Natural killer cell (primary cell): ENCODE results near the gene FGF3. TPM values are rescaled to one million over a fixed set of nuclear protein-coding genes. Genes with fewer than 3 reads are reported as not detected.
A peak's percentile ranks its signal among the peaks of the same experiment; 100 is the strongest.

Source experiments
- ATAC-seq, 3 donors: fragments of 150-1000 bp in 2 of 3; fragments of 200-7000 bp in 1 of 3; cut with Tn5 transposase; 1 replicate in 1 of 3; 2 replicates in 2 of 3; pipeline ENCODE4 v1.10.0; 2021; ENCODE audit warnings: mild to moderate bottlenecking in 2 of 3, moderate library complexity in 2 of 3
- DNase-seq, 2 donors: peaks; one replicate each; pipeline versions ENCODE4 v3.0.0 to v3.0.0-alpha.2; 2013 to 2021; ENCODE audit warnings: mixed read lengths in 1 of 2
- H3K27ac ChIP-seq: one replicate; pipeline ENCODE4 v1.5.1; 2013; ENCODE audit warnings: mild to moderate bottlenecking, low read length
- H3K27me3 ChIP-seq: one replicate; pipeline ENCODE4 v1.6.1; 2013; ENCODE audit warnings: low read length; ENCODE audit not compliant: control insufficient read depth, insufficient read depth
- H3K36me3 ChIP-seq: one replicate; pipeline ENCODE4 v1.6.1; 2013; ENCODE audit warnings: low read length; ENCODE audit not compliant: control insufficient read depth, insufficient read depth
- H3K4me1 ChIP-seq: one replicate; pipeline ENCODE4 v1.6.1; 2013; ENCODE audit warnings: low read length; ENCODE audit not compliant: control insufficient read depth, insufficient read depth
- H3K4me3 ChIP-seq: one replicate; pipeline ENCODE4 v1.5.1; 2013; ENCODE audit warnings: low read length
- H3K9me3 ChIP-seq: one replicate; pipeline ENCODE4 v1.6.1; 2013; ENCODE audit warnings: low read length; ENCODE audit not compliant: control insufficient read depth, insufficient read depth
- H3K27ac Mint-ChIP-seq, 2 donors: one replicate each; pipeline ENCODE4 v1.8.0; 2022; ENCODE audit warnings: mild to moderate bottlenecking in 2 of 2, mixed read lengths in 2 of 2, moderate library complexity in 1 of 2
- H3K27me3 Mint-ChIP-seq, 2 donors: one replicate each; pipeline ENCODE4 v1.8.0; 2022; ENCODE audit warnings: low read depth in 2 of 2, mixed read lengths in 2 of 2
- H3K36me3 Mint-ChIP-seq: one replicate; pipeline ENCODE4 v1.8.0; 2022; ENCODE audit warnings: mixed read lengths
- H3K4me1 Mint-ChIP-seq, 2 donors: one replicate each; pipeline ENCODE4 v1.8.0; 2022; ENCODE audit warnings: mixed read lengths in 2 of 2
- H3K4me3 Mint-ChIP-seq: one replicate; pipeline ENCODE4 v1.8.0; 2022; ENCODE audit warnings: mild to moderate bottlenecking, moderate library complexity, mixed read lengths
- H3K9me3 Mint-ChIP-seq, 2 donors: one replicate each; pipeline ENCODE4 v1.8.0; 2022; ENCODE audit warnings: mixed read lengths in 2 of 2
- WGBS: methylation state at CpG from one replicate; pipeline ENCODE4 v1.1.7; 2013; ENCODE audit warnings: missing lambda C conversion rate; ENCODE audit not compliant: insufficient coverage; 5-methylcytosine and 5-hydroxymethylcytosine counted together
- intact Hi-C: fragments of 100-400 bp; cut with micrococcal nuclease; formaldehyde crosslinking; loops from one replicate; pipeline ENCODE4 v1.14.2; 2022
- total RNA-seq, 4 donors: library from RNA; stranded (reverse); fragments of 120-200 nt in 1 of 4; gene quantifications; one replicate each; pipeline versions ENCODE4 v1.2.3 to v1.2.4, GENCODE V29; 2013 to 2022
- TF ChIP-seq, protein P1 (sequence below): fragments of 200-600 bp; IDR thresholded peaks from one replicate; pipeline ENCODE4 v1.8.0; 2022; ENCODE audit warnings: antibody characterized with exemption

FGF3 gene
- total RNA-seq, 3 donors from 2014 or later (not counting 1 experiment from before 2014, with no cell fraction given) = not detected

DNA sequence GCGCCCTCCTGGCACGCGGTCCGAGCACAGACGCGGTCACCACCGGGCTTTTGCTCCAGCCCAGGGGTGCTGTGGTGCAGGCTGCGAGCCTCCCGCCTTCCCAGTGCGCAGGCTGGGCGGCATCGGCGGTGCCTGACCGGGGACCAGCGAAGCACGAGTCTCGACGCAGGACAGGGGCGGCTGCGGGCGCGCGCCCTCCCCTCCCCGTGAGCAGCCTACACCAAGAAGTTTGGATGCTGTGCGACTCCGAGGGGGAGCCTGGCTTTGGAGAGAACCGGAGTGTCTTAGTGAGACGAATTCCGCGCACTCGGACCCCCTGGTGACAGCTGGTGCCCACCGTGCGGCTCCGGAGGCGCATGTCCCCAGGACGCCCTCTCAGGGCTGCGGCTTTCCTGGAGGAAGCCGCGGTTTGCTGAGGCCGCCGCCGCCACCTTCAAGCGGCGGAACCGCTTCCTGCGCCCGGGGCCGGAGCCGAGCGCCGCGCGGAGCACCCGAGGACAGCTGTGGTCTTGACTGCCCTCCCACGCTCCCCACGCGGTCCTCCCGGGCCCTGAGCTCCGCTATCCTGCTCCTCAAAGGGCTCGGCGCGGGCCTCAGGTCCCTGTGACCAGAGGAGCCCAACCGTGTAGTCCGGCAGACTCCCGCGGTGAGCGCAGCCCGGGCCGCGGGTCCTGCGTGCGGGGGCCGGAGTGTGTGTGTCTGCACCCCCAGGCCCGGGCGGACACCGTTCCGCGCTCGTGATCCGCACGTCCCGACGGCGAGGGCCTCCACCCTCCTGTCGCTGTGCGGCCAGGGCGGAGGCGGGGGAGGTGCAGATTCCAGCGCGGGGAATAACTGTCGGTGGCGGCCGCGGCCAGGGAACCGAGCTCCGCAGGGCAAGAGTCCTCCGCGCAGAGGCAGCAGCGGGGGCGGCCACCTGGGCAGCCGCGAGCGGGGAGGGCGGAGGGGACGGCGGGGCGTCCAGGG, 1.7 kb downstream of the FGF3 start:
- DNase-seq = no peak
- H3K27ac ChIP-seq = no peak overlapping the region
- H3K9me3 ChIP-seq = no peaks in the 10 kb centered on the region
- H3K27ac Mint-ChIP-seq = no peak overlapping the region
- WGBS = under 1% methylated on average over 107 of the region's 107 CpGs
- no peaks in the 10 kb centered on the region for H3K36me3 Mint-ChIP-seq
- peaks cover 2% of the 10 kb centered on the region for H3K4me1 ChIP-seq
- peaks cover 0 to 6% of the 10 kb centered on the region in 2 donors for H3K4me1 Mint-ChIP-seq
- peaks cover 8% of the 10 kb centered on the region for H3K27me3 ChIP-seq
- peaks cover 28 to 32% of the 10 kb centered on the region in 2 donors for H3K27me3 Mint-ChIP-seq
- no peak overlapping the region for H3K4me3 Mint-ChIP-seq
- TF ChIP-seq, protein P1, sequence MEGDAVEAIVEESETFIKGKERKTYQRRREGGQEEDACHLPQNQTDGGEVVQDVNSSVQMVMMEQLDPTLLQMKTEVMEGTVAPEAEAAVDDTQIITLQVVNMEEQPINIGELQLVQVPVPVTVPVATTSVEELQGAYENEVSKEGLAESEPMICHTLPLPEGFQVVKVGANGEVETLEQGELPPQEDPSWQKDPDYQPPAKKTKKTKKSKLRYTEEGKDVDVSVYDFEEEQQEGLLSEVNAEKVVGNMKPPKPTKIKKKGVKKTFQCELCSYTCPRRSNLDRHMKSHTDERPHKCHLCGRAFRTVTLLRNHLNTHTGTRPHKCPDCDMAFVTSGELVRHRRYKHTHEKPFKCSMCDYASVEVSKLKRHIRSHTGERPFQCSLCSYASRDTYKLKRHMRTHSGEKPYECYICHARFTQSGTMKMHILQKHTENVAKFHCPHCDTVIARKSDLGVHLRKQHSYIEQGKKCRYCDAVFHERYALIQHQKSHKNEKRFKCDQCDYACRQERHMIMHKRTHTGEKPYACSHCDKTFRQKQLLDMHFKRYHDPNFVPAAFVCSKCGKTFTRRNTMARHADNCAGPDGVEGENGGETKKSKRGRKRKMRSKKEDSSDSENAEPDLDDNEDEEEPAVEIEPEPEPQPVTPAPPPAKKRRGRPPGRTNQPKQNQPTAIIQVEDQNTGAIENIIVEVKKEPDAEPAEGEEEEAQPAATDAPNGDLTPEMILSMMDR = no peak
- H3K4me3 ChIP-seq = no peak overlapping the region
- no peaks in the 10 kb centered on the region for H3K36me3 ChIP-seq
- ATAC-seq = peak in 1 of 3 donors; percentile 43
- no peaks in the 10 kb centered on the region for H3K9me3 Mint-ChIP-seq
- intact Hi-C loops = no loop called here

DNA sequence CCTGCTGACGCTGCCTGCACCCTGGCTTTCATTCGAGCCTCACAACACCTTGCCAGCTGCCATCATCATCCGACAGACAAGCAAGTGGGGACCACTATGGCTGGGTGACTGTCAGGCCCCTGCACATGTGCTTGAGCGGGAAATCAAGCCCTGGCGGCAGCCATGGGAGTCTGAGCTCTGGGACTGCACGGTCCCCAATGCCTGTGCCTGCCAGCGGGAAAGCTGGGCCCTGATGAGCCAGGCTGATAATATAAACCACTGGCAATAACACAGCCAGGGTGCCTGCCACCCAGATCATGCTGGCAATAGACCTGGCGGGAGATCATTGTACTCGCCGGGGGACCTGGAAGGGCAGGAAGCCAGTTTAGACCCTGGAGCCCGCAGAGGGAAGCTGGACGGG, 2.5 kb downstream of the FGF3 start:
- Histone ChIP-seq H3K27me3 (peaks cover 8% of the 10 kb centered on the region), H3K27ac (no peak overlapping the region), H3K9me3 (no peaks in the 10 kb centered on the region), H3K4me3 (no peak overlapping the region), H3K36me3 (no peaks in the 10 kb centered on the region), H3K4me1 (peaks cover 2% of the 10 kb centered on the region)
- H3K36me3 Mint-ChIP-seq = no peaks in the 10 kb centered on the region
- peaks cover 21 to 28% of the 10 kb centered on the region in 2 donors for H3K27me3 Mint-ChIP-seq
- WGBS = 31% methylated on average over 12 of the region's 12 CpGs
- intact Hi-C loops = no loop called here
- peaks cover 0 to 6% of the 10 kb centered on the region in 2 donors for H3K4me1 Mint-ChIP-seq
- DNase-seq (no peak), ATAC-seq (no peak)
- H3K9me3 Mint-ChIP-seq = no peaks in the 10 kb centered on the region
- H3K4me3 Mint-ChIP-seq = no peak overlapping the region
- H3K27ac Mint-ChIP-seq = no peak overlapping the region
- TF ChIP-seq, protein P1 = no peak

DNA sequence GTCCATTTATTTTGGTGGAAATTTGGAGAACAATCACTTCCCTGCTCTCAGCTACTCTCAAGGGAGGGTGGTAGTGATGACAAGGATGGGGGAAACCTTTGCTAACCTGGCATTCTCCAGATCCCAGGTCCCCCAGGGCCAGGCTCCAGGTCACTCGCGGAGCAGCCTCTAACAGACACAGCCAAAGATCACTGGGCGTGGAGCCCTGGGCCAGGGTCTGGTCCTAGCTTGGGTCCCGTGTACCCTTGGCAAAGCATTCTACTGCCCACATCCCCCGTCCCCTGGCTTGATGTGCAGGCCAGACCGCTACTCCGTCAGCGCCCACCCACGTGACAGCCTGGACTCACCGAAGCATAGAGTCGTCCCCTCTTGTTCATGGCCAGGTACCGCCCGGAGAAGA, 3.2 kb downstream of the FGF3 start:
- no peak for ATAC-seq
- H3K9me3 Mint-ChIP-seq = no peaks in the 10 kb centered on the region

More for the DNA sequence above, 3.2 kb downstream of the FGF3 start:
- H3K4me1 Mint-ChIP-seq = peaks cover 0 to 6% of the 10 kb centered on the region in 2 donors
- intact Hi-C loops = no loop called here
- Histone ChIP-seq H3K4me3 (no peak overlapping the region), H3K4me1 (peaks cover 2% of the 10 kb centered on the region), H3K9me3 (no peaks in the 10 kb centered on the region), H3K36me3 (no peaks in the 10 kb centered on the region), H3K27me3 (peaks cover 8% of the 10 kb centered on the region), H3K27ac (no peak overlapping the region)
- no peaks in the 10 kb centered on the region for H3K36me3 Mint-ChIP-seq
- no peak for DNase-seq
- WGBS = 86% methylated on average over 13 of the region's 13 CpGs
- H3K27me3 Mint-ChIP-seq = peaks cover 21 to 24% of the 10 kb centered on the region in 2 donors
- H3K27ac Mint-ChIP-seq = no peak overlapping the region
- no peak overlapping the region for H3K4me3 Mint-ChIP-seq
- TF ChIP-seq, protein P1 = no peak
